Lung microvascular endothelial cell (primary cell): ENCODE data around the gene PRKCI. TPM values are rescaled to one million over a fixed set of nuclear protein-coding genes. Genes with fewer than 3 reads are reported as not detected.
"Not testable (repeated sequence)": the region's sequence is repeated elsewhere in the genome, so short reads cannot be mapped to it uniquely, and the experiment has no call there.

Experiments
- DNase-seq, 2 donors: peaks; one replicate each; pipeline versions ENCODE4 v3.0.0 to v3.0.0-alpha.2; 2010; ENCODE audit warnings: low read depth in 2 of 2
- total RNA-seq: library from RNA; depleted of rRNA; stranded (reverse); fragments of >200 nt; gene quantifications from 2 replicates; pipeline ENCODE4 v1.2.1, GENCODE V29; 2014

Gene PRKCI
- total RNA-seq, 1 donor from 2014 or later: 18.7 TPM

DNA sequence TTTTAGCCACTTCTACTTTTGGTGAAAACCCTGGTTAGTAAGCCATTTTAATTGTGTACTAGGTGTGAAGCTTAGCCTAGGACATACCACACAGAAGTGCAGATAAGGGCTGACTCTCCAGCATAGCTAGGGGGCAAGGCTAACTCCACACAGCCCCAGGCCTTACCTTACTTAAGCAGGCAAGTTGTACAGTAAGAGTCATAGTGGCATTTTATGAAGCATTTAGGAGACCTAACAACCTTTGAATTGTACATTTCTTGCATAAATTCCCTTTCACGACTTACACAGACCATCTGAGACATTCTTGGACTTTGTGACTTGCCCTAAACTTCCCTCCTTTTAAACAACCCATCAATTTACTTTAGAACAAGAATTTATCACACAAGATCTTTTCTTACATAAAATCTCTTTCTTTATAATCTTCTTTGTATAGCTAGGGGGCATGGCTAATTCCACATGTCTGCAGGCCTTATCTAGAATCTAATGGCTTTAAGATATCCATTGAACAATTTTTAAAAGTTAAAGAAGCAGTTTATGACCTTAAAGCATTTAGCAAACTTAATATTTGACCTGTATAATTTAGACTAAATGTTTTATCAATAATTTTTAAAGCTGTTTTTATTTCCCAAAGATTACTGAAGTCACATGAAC is 116.6 kb downstream of the PRKCI start:
- no peak for DNase-seq

GRCh38 chr3:170342273-170342672 is 120.0 kb downstream of the PRKCI start:
- DNase-seq: not testable (repeated sequence)

GRCh38 chr3:170343859-170344258 is 121.6 kb downstream of the PRKCI start:
- peak in 1 of 2 donors; percentile 28 for DNase-seq

DNA sequence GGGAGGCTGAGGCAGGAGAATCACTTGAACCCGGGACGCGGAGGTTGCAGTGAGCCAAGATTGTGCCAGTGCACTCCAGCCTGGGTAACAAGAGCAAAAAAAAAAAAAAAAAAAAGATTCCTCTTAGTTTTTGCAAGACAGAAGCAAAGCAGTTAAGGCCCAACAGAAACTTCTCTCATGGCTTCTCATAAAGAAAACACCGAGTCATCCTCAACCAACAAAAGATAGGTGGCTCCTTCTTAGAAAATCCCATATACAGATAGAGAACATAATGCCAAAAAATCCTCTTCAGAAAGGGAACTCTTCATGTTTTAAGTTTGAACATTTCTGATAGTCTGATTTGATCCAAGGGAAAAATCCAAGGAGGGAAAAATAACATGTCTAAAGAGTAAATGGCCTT is 122.7 kb downstream of the PRKCI start:
- no peak for DNase-seq

GRCh38 chr3:170346481-170347392 is 124.5 kb downstream of the PRKCI start:
- DNase-seq: no peak

DNA sequence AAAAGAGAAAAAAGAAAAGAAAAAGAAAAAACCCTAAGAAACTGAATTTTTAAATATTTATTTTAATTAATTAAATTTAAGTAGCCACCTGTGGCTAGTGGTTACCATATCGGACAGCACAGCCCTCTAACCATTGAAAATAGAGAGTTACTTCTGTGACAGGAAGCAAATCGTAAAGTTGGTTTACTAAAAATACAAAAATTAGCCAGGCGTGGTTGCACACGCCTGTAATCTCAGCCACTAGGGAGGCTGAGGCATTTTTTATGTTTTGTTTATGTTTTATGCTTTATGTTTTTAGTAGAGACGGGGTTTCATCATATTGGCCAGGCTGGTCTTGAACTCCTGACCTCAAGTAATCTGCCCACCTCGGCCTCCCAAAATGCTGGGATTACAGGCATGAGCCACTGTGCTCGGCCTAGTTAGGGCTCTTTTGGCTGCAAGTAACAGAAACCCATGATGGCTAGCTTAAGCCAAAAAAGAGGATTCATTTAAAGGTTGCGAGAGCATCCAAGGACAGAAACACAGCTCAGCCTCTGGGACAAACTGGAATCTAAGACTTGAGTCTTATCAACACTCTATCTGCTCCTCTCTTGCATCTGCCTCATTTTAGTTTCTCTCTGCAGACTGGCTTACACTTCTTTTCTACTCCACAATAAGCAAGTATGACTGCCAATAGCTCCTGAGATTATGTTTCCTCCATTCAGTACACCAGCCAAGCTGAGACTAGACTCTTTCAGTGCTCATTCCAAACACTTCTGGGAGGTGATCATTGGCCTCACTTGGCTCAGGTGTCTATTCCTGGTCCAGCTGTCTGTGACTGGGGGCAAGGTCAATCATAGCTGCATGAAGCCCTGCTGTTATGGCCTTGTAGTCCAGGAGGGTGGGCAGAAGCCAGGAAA is 128.5 kb downstream of the PRKCI start:
- DNase-seq: no peak

GRCh38 chr3:170352936-170353335 is 130.7 kb downstream of the PRKCI start:
- no peak for DNase-seq

GRCh38 chr3:170353485-170353884 is 131.3 kb downstream of the PRKCI start:
- DNase-seq: no peak

DNA sequence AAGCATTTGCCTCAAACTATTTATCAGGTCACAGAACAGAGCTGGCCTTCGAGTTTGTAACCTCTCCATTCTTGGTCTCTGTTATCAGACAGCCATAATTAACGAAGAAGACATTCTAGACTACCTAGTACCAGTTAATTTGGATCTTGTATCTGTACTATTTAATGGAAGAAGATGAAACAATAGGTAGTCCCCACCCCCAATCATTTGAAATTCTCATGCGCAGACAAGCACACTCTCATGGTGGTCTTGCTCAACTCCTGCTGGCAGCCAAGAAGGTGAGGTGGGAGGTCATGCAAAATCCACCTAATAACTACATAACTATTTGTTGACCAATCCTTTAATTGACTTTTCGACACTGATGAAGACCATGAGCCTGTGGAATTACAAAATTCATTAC is 132.5 kb downstream of the PRKCI start:
- no peak for DNase-seq

Other genes starting within 250 kb of the PRKCI start
- 0.99 and 1.7 TPM in 2 replicates for gene GPR160, start 184.4 kb upstream of the PRKCI start, total RNA-seq
- gene PHC3, start 40.7 kb upstream of the PRKCI start, total RNA-seq: 9.6 and 15.3 TPM in 2 replicates
- gene SKIL, start 135.3 kb downstream of the PRKCI start, total RNA-seq: 53.6 and 79.6 TPM in 2 replicates
- gene CLDN11, start 196.4 kb downstream of the PRKCI start, total RNA-seq: 27.6 and 144 TPM in 2 replicates